Activated CD8-positive, alpha-beta memory T cell treated with anti-CD3 and anti-CD28 coated beads for 36 hours (primary cell): ENCODE data around the gene HARS2. TPM values are rescaled to one million over a fixed set of nuclear protein-coding genes. Genes with fewer than 3 reads are reported as not detected.

Experiments
- CTCF ChIA-PET: fragments of 350-600 bp; sonication (Branson Sonifier 250); formaldehyde crosslinking; loops from one replicate; lab custom pipeline; 2021; ENCODE audit warnings: antibody characterized with exemption; lab: Charles Lee
- POLR2A ChIA-PET: fragments of 350-600 bp; sonication (Branson Sonifier 250); formaldehyde crosslinking; loops from one replicate; lab custom pipeline; 2021; ENCODE audit warnings: antibody characterized with exemption; lab: Charles Lee
- total RNA-seq, 2 experiments: library from RNA; stranded (reverse); gene quantifications; one replicate each; pipeline ENCODE4 v1.2.3, GENCODE V29; 2021

The HARS2 gene
- total RNA-seq, 2 experiments from 2014 or later = 22.6 to 25.8 TPM

- ChIA-PET POLR2A (no interaction called here), CTCF (no interaction called here)
These were observed 46.2 kb downstream of the HARS2 start for GRCh38 chr5:140737486-140737885.

DNA sequence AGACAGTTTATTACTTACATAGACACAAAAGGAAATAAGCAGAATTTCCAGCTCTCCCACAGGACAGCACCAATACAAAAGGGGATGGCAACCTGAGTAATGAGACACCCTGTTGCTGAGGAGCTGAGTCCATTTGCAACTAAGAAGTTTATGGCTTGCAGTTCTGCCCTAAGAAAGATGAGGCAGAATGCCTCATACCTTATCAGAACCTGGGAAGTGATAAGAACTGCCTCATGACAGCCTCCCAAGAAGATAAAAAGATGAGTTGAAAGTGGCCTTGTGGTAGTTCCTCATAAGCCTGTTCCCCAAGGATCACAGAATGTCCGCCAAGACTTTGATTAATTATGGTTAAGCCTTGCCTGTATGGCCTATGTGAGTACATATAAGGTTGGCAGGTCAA lies 50.7 kb downstream of the HARS2 start:
- ChIA-PET CTCF (no interaction called here), POLR2A (interaction anchor here (0.6 kb wide), 1 partner anchor 15 kb away, joined by 3 read pairs; no protein-coding TSS in a partner anchor)

Other genes with a start within 250 kb of the HARS2 start
- gene EIF4EBP3, start 143.8 kb upstream of the HARS2 start, total RNA-seq = 10 to 100 TPM; 13.6 to 14.1 TPM
- gene SRA1, start 134.0 kb upstream of the HARS2 start, total RNA-seq = 10 to 100 TPM; 64.3 to 68.2 TPM
- 10 to 100 TPM; 14.1 to 15.3 TPM for gene APBB3, start 126.9 kb upstream of the HARS2 start, total RNA-seq
- 100 to 1,000 TPM; 116 TPM for gene SLC35A4, start 126.6 kb upstream of the HARS2 start, total RNA-seq
- gene CD14, start 58.3 kb upstream of the HARS2 start, total RNA-seq = under 1 TPM; 0.44 to 0.70 TPM
- gene TMCO6, start 52.0 kb upstream of the HARS2 start, total RNA-seq = 10 to 100 TPM; 34.6 to 35.3 TPM
- gene NDUFA2, start 43.8 kb upstream of the HARS2 start, total RNA-seq = 10 to 100 TPM; 70.9 to 76.7 TPM
- gene IK, start 43.6 kb upstream of the HARS2 start, total RNA-seq = 10 to 100 TPM; 89.9 to 96.8 TPM
- 10 to 100 TPM; 41.0 to 41.3 TPM for gene WDR55, start 26.6 kb upstream of the HARS2 start, total RNA-seq
- gene DND1, start 17.9 kb upstream of the HARS2 start, total RNA-seq = 1 to 10 TPM; 3.2 to 3.4 TPM
- 100 to 1,000 TPM; 100 to 101 TPM for gene HARS1, start 85 bp upstream of the HARS2 start, total RNA-seq
- gene ZMAT2, start 9.0 kb downstream of the HARS2 start, total RNA-seq = 10 to 100 TPM; 69.5 to 73.0 TPM
- gene PCDHA1, start 94.7 kb downstream of the HARS2 start, total RNA-seq = not detected
- gene PCDHA2, start 103.4 kb downstream of the HARS2 start, total RNA-seq = not detected
- gene PCDHA3, start 109.6 kb downstream of the HARS2 start, total RNA-seq = not detected
- not detected for gene PCDHA4, start 115.6 kb downstream of the HARS2 start, total RNA-seq
- gene PCDHA5, start 130.2 kb downstream of the HARS2 start, total RNA-seq = not detected
- not detected for gene PCDHA6, start 136.5 kb downstream of the HARS2 start, total RNA-seq
- not detected for gene PCDHA7, start 142.8 kb downstream of the HARS2 start, total RNA-seq
- gene PCDHA8, start 149.7 kb downstream of the HARS2 start, total RNA-seq = not detected
- gene PCDHA9, start 156.9 kb downstream of the HARS2 start, total RNA-seq = not detected
- gene PCDHA10, start 164.4 kb downstream of the HARS2 start, total RNA-seq = not detected
- not detected for gene PCDHA11, start 177.5 kb downstream of the HARS2 start, total RNA-seq
- not detected for gene PCDHA12, start 183.9 kb downstream of the HARS2 start, total RNA-seq
- not detected for gene PCDHA13, start 190.7 kb downstream of the HARS2 start, total RNA-seq
- gene PCDHAC1, start 234.8 kb downstream of the HARS2 start, total RNA-seq = not detected